Femur (tissue), 1 donor: ENCODE measurements around the gene POLR2B.
A peak's percentile ranks its signal among the peaks of the same experiment; 100 is the strongest.
"Not testable (repeated sequence)": the region's sequence is repeated elsewhere in the genome, so short reads cannot be mapped to it uniquely, and the experiment has no call there.

ENCODE experiments used
- DNase-seq: peaks from one replicate; pipeline ENCODE4 v3.0.0-alpha.2; 2017

Gene POLR2B

DNA sequence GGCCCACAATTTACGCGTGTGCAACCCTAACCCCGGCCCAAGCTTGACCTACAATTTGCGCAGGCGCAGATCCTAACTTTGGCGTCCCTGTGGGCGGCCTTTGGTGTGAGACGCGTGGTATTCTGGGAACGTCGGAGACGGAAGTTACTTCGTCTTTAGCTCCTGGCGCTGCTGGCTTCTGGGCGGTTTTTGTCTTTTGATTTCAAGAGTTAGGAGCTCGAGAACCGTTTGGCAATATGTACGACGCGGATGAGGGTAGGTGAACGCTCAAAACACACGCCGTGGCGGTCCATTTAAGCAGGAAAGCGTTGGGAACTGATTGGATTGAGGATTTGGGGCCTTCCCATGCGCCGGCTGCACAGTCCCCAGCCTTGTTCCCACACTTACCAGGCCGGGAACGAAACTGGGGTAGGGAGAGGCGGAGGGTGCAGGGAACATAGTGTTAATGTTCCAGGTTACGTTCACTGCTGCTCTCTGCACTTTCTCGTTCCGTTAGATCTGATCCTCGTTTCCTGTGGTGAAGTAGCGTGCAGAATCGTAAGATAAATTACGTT, at the start of gene POLR2B:
Gene POLR2B, plus strand, starts transcription at position 147 of the 554 bp plus-strand sequence. Its CDS starts 90 bp downstream, at position 237.
- peak; percentile 95 for DNase-seq

DNA sequence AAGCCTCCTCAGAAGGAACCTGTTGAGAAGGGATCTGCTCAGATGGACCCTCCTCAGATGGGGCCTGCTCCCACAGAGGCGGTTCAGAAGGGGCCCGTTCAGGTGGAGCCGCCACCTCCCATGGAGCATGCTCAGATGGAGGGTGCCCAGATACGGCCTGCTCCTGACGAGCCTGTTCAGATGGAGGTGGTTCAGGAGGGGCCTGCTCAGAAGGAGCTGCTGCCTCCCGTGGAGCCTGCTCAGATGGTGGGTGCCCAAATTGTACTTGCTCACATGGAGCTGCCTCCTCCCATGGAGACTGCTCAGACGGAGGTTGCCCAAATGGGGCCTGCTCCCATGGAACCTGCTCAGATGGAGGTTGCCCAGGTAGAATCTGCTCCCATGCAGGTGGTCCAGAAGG, 48.1 kb upstream of the POLR2B start:
- DNase-seq: no peak

DNA sequence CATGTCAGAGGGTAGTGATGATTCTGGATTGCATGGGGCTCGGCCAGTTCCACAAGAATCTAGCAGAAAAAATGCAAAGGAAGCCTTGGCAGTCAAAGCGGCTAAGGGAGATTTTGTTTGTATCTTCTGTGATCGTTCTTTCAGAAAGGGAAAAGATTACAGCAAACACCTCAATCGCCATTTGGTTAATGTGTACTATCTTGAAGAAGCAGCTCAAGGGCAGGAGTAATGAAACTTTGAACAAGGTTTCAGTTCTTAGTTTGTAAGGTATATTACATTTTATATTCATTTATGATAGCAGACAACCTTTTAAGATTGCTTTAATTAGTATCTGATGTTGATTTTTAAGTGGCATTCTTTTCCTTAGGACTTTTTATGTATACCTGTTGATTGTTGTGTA, 46.8 kb upstream of the POLR2B start:
- DNase-seq: no peak

DNA sequence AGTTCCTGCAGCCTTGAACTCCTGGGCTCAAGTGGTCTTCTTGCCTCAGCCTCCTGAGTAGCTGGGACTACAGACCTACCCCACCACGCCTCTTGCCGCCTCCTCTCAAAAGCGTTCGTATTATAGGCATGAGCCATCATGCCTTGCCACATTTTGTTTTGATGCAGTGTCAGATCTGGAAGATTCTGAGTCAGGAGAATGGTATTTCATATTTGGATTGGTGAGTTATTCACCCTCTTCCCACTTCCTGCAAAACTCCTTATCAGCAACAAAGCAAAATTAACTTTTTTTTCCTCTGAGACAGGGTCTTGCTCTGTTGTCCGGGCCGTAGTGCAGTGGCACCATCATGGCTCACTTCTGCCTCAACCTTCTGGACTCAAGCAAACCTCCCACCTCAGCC, 41.4 kb upstream of the POLR2B start:
- DNase-seq: no peak

DNA sequence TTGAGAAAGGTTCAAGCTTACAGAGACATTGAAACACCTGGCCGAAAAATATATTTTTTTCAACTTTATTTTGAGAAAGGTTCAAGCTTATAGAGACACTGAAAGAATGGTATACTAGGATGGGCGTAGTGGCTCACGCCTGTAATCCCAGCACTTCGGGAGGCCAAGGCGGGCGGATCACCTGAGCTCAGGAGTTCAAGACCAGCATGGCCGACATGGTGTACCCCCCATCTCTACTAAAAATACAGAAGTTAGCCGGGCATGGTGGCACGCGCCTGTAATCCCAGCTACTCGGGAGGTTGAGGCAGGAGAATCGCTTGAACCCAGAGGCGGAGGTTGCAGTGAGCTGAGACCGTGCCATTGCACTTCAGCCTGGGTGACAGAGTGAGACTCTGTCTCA, 38.9 kb upstream of the POLR2B start:
- not testable (repeated sequence) for DNase-seq

DNA sequence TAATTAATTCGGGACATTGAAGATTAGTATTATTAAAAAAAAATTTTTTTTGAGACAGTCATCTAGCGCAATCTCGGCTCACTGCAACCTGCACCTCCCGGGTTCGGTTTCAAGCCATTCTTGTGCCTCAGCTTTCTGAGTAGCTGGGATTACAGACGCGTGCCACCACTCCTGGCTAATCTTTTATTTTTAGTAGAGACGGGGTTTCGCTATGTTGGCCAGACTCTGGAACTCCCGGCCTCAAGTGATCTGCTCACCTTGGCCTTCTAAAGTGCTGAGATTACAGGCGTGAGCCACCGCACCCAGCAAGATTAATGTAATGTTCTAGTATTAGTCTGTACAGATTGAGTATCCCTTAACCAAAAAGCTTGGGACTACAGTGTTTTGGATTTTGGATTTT, 38.3 kb upstream of the POLR2B start:
- no peak for DNase-seq

DNA sequence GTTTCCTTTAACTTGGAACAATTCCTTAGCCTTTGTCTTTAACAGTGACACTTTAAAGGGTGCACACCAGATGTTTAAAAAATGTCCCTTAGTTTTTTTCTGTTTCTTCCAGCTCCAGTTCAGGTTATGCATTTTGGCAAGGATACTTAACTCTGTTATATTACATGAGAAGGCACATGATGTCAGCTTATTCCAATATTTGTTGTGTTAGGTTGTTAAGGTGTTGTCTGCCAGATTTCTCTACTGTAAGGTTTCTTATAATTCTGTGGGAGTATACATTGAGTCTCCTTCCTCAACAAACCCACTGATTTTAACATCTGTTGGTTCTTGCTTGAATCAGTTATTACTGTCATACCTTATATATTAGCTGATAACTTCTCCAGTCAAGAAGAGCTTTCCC, 37.7 kb upstream of the POLR2B start:
- DNase-seq: no peak

DNA sequence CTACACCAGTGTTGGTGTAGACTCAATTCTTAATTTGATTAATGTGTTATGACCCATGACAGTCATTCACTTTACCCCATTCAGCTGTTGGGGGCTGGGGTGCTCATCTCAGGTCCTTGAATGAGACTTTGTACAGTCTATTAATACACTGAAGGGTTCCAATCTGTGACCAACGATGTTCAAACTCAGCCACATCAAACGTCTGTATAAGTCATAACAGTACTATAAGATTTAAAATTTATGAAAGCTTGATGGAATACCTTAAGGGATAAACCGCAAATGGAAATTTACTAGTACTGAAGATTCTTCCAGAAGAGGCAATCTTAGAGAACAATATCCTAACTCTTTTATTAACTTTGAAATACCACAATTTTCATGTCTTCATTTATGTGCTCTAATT, 37.3 kb upstream of the POLR2B start:
- no peak for DNase-seq

DNA sequence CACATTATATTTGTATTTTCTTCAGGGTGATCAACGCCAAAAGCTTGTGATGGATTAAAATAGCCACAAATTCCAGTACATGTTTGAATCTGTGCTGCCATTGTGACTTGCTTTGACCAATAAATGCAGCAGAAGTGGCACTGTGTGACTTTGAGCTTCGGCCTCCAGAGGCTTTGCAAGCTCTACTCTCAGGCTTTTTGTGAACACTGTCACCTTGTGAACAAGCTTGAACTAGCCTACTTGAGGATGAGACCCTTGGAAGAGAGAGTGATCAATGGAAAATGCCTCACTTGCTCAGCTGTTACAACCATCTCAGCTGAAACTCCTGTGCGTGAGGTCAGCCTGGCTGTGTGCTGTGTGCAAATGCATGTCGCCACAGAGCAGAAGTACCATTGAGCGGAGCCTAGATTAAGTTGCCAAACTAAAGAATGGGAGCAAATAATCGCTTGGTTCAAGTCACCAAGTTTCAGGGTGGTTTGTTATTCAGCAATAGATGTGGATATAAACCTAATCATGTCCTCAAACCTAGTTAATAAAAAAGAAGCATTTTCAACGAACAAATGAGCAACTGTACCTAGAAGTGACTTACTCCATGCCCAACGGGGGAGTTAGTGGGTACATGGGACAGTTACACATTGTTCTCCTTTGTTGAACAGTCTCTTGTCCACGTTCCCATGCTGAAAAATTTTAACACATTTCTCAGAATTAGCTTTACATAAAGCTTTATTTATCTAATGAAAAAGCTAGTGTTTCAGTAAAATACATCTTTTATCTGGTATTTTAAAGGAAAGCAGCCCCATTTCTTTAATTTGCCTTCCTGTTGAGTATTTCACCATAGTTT, 24.8 kb upstream of the POLR2B start:
- DNase-seq: no peak

DNA sequence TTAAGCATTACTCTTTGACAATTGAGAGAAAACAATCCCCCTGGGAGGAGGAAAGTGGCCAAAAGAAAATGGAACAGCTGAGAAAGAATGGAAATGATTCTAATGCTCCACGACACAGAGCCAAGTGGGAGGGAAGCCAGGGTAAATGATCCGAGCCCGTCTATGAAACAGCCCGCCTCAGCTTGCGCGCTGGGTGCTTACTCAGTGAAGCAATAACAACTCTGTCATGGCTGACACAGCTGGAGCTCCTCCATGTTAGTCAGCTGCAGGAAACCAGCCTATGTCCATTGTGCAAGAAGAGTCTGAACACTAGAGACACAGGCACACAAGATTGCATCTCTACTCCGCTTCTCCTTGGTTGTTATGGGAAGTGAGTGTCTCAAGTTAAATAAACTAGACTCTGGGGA, 20.6 kb upstream of the POLR2B start:
- peak; percentile 94 for DNase-seq

DNA sequence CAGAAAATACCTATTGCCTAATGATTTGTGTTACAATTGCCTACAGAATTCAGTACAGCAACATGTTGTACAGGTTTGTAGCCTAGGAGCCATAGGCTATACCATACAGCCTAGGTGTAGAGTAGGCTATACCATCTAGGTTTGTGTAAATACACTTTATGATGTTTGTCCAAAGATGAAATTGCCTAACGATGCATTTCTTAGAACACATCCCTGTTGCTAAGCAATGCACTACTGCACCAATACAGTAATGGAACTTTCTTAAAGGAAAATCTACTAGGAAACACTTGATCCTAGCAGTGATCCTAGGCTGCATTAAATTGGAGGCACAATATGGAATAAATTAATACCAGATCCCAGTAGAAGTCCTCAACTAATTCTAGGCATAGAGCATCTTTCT, 19.6 kb upstream of the POLR2B start:
- DNase-seq: no peak

DNA sequence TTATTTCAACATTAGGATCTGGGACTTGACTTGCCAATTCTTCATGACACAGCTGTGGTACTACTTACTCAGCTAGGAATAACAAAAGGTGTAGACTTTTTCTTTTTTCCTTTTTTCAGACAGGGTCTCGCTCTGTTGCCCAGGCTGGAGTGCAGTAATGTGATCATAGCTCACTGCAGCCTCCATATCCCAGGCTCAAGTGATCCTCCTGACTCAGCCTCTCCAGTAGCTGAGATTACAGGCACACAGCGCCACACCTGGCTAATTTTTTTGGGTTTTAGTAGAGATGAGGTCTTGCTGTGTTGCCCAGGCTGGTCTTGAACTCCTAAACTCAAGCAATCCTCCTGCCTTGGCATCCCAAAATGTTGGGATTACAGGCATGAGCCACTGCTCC, 17.6 kb upstream of the POLR2B start:
- DNase-seq: no peak

DNA sequence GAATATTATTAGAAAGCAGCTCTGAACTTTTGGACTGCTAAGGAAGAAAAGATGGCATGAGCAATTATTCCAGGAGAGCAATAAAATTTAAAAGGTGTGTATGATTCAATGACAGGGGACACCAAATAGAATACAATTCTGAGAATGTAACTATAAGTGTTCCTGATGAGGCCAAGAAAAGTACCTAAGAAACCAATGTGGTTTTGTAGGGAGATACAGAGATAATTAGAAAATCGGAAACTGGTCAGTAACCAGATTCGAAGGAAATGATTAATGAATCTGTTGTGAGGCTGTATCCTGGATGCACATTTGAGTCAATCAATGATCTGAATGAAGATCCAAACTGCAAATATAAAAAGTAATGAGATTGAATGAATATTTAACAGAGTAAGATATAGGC, 7.3 kb upstream of the POLR2B start:
- DNase-seq: no peak

DNA sequence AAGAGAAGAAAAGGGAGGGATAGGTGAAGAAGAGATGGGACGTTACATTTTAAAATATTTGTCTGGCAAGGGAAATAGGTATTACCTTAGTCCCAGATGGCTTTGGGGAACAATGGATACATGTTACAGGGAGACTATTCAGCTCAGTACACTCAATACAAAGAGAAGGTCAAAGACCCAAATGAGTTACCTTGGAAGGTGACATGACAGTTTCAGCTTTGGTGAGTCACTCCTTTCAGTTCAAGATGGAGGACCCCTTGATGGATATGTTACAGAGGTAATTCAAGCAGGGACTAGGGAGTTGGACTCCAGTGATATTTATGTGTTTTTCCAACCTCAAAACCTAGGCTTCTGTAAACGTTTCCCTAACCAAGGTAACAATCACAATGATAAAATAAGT, 6.3 kb upstream of the POLR2B start:
- no peak for DNase-seq

DNA sequence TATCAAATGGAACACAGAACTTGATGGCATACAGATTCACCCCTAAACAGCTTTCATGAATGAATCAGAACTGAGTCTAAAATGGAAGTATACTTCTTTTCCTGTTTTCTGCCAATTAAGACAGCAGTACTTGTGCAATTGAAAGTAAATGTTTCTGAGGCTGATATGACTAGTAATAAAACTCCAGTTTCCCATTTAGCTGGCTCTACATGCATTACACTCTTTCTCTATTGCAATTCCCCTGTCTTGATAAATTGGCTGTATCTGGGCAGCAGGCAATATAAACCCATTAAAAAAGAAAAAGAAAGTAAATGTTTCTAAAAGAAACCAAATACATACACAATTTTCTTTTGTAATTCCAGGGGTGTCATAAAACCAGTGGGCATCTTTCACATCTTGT, 5.9 kb upstream of the POLR2B start:
- DNase-seq: no peak

DNA sequence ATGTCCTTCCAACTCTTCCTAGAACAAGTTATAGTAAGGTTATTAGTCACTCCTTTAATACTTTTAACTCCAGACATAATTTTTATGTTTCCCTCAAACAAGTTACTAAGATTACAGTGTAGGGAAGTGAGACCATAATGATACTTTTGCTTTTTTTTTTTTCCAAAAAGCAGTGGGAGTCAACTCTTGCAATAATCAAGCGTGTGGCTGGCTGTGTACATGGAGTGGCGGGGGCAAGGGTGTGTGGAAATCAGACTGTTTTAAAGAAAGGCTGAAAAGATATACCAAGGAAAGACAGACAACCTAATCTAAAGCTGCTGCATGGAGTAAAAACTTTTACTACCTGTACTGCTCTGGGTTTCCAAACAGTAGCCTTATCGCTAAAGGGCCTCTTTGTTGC, 5.4 kb upstream of the POLR2B start:
- no peak for DNase-seq

DNA sequence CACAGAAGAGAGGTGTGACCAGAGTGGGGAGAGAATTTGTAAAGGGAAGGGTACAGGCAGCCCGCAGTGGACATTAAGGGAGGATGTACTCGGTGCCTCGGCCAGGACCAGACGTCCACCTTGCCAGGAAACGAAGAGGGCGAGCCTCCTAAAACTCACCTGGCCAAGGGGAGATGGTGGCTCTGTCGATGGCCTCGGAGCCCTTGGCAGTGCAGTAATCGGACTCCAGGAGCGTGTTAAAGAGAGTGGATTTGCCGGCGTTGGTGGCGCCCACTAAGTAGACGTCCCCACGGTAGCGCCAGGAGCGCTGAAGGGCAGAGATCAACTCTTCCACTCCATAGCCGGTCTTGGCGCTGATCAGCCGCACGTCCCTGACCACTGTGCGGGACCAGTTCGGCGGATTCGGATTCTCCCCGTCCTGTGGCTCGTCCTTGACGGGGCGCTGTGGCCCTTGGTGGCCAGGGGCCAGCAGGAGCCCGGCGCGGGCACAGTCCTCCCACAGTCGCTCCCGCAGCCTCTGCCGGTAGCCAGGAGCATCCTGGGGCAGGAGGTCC, 2.3 kb upstream of the POLR2B start:
- DNase-seq: no peak

DNA sequence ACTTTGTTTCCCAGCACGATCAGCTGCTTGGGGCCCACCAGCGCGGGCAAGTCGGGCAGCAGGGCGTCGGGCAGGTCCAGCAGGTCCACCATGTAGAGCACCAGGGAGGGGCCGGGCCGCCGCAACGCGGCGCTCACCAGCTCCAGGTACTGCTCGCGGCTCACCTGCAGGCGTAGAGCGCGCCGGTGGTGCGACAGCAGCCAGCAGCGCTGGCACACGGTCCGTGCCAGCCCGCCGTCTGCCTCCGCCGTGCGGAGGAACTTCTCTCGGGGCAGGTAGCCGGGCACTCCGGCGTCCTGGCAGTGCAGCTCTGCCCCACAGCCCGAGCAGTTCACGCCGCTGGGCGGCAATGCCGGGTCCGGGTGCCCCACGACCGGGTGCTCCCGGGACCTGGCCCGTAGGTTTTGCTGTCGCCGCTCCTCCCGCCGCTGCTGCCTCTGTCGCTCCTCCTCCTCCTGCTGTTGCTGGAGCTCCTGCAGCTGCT, 1.8 kb upstream of the POLR2B start:
- peak; percentile 36 for DNase-seq

DNA sequence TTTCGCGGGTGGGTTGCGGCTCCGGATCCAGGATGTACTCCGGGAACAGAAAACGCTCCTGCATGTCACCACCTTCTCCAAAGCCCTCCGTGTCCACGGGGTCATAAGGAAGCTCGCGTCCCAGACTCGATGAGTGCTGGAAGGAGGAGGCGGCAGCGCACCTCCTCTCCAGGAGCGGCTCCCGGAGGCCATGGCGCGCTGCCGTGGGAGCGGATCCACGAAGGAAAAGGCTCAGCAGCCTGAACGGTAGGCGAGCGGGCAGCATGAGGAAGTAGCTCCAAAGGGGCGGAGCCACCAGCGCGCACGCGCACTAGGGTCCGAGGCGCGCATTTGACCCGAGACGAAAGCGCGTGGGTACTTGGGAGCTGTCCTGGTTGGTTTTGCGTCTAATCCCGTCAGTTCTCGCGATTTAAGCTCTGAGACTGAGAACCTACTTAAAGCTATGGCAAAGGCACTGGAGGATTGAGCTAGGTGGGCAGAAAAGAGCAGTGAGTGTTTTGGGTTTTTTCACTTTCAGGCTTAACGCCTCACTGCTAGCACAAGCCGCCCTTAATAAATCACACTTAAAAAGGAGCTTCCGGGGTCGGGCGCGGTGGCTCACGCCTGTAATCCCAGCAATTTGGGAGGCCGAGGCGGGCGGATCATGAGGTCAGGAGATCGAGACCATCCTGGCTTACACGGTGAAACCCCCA, 1.2 kb upstream of the POLR2B start, which contains the start of gene NOA1:
Gene NOA1, minus strand, starts transcription at position 286 of the 692 bp plus-strand sequence. Its CDS starts 21 bp downstream, at position 265.
- peak; percentile 99 for DNase-seq

DNA sequence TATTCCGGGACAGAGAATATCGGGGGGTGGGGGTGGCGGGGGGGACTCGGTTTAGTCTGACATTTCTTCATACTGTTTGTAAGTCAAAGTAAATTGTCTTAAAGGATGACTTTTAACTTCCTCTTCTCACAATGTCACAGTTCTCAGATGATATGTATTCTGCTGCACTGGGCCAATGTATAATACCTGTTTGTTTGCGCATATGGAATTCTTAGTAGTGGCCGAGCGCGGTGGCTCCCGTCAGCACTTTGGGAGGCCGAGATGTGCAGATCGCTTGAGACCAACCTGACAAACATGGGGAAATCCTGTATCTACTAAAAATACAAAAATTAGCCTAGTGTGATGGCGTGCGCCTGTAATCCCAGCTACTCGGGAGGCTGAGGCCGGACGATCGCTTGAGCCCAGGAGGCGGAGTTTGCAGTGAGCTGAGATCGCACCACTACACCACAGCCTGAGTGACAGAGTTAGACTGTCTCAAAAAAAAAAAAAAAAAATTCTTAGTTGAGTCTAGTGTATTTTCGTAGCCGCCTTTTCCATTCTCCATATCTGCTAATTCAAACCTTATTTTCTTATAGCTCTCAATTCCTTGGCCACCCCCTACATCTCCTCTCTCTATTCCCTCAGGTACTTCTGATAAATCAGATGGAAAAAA, 851 bp downstream of the POLR2B start:
- peak; percentile 25 for DNase-seq

DNA sequence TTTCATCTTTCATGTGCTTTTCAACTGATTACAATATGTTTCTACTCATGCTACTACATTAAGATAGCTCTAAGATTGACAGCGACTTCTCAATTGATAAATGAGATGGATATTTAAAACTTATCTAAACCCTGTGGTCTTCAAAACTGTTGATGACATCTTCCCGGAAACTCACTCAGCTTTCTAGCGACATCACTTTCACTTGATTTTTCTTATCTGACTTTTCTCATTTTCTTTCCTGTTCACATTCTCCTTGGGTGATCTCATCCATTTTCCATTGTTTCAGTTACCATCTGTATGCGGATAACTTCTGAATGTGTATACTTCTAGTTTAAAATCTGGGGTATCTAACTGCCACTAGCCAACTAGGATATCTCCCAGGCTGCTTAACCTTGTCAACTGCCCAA, 3.1 kb downstream of the POLR2B start:
- DNase-seq: no peak

DNA sequence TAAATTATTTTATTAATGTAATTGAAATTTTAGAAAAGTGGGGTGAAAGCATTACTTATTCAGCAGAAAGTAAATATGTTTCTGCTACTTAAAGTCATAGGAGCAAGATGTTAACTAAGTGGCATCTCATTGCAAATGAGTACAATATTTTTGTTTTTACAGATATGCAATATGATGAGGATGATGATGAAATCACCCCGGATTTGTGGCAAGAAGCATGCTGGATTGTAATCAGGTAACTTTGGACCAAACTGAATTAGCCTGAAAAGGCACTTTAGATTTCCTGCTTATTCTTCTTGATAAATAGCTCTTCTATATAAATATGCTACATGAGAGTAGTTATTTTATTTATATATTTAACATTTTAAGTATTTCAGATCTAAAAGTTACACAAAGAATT, 7.5 kb downstream of the POLR2B start:
- DNase-seq: no peak

DNA sequence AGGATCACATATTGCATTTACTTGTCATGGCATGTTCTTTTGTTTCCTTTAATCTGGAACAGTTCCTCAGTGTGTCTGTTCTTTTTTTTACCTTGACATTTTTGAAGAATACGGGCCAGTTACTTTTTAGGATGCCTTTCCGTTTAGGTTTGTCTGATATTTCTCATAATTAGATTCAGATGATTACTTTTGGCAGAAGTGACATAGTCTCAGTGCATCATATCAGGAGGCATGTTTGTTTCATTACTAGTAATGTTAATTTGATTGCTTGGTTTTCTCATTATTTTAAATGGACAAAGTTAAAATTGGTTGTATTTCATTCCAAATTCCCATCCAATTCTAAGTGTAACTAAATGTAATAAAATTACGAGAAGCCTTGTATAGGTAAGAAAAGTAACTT, 8.3 kb downstream of the POLR2B start:
- no peak for DNase-seq
